ENCODE results near the gene DIPK1A. TPM values are rescaled to one million over a fixed set of nuclear protein-coding genes. Genes with fewer than 3 reads are reported as not detected.

DIPK1A gene
- total RNA-seq, 1 experiment from 2014 or later = 3.8 TPM

DNA sequence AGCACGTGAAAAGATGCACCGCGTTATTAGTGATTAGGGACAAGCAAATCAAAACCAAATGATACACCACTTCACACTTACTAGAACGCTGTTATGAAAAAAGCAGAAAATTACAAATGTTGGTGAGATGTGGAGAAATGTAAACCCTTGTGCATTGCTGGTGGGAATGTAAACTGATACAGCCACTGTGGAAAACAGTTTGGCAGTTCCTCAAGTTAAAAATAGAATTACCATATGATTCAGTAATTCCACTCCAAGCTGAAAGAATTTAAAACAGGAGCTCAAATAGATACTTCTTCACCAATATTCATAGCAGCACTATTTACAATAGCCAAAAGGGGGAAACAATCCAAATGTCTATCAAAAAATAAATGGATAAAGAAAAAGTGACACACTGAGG, 166.1 kb downstream of the DIPK1A start:
- H3K4me2 ChIP-seq (ENCODE audit: insufficient read depth, insufficient read length, low read length) = no peak overlapping the region
- no peak overlapping the region for H3K14ac ChIP-seq (ENCODE audit: insufficient read depth, low read length)
- no peaks in the 10 kb centered on the region for H3K79me1 ChIP-seq (ENCODE audit: insufficient read depth, low read depth, low read length, poor library complexity, severe bottlenecking)
- TF ChIP-seq, protein P1, sequence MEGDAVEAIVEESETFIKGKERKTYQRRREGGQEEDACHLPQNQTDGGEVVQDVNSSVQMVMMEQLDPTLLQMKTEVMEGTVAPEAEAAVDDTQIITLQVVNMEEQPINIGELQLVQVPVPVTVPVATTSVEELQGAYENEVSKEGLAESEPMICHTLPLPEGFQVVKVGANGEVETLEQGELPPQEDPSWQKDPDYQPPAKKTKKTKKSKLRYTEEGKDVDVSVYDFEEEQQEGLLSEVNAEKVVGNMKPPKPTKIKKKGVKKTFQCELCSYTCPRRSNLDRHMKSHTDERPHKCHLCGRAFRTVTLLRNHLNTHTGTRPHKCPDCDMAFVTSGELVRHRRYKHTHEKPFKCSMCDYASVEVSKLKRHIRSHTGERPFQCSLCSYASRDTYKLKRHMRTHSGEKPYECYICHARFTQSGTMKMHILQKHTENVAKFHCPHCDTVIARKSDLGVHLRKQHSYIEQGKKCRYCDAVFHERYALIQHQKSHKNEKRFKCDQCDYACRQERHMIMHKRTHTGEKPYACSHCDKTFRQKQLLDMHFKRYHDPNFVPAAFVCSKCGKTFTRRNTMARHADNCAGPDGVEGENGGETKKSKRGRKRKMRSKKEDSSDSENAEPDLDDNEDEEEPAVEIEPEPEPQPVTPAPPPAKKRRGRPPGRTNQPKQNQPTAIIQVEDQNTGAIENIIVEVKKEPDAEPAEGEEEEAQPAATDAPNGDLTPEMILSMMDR (conservative IDR thresholded peaks at IDR 0.05) = no peak
- WGBS (ENCODE audit: extremely low coverage, insufficient read length, low lambda C conversion rate) = no CpG with 5 or more reads among the region's 4 CpGs
- no peak overlapping the region for H4K8ac ChIP-seq (replicated peaks; ENCODE audit: insufficient read length, low read depth, low read length)
- H2BK5ac ChIP-seq (ENCODE audit: insufficient read length, low read length) = no peak overlapping the region
- no peak overlapping the region for H2BK12ac ChIP-seq (ENCODE audit: insufficient read length, low read depth, low read length)
- H2AFZ ChIP-seq (ENCODE audit: low read length) = no peak overlapping the region
- H3K9me3 Mint-ChIP-seq = no peaks in the 10 kb centered on the region; a peak in 1 of 5 replicates
- no peak overlapping the region for H3K18ac ChIP-seq (ENCODE audit: insufficient read length, low read depth, low read length)
- no peak for DNase-seq
- no peaks in the 10 kb centered on the region for H3K4me1 ChIP-seq (ENCODE audit: insufficient read depth, low read length)
- no peaks in the 10 kb centered on the region for H3K36me3 Mint-ChIP-seq (ENCODE audit: insufficient read depth in 1 of 3, low read depth in 3 of 3)
- H2BK20ac ChIP-seq (ENCODE audit: low read depth, low read length, poor library complexity, severe bottlenecking) = no peak overlapping the region
- no peak overlapping the region for H3K4ac ChIP-seq (ENCODE audit: low read depth, low read length)
- H3K23ac ChIP-seq (ENCODE audit: insufficient read length, low read depth, low read length) = no peak overlapping the region
- no peaks in the 10 kb centered on the region for H4K20me1 ChIP-seq (ENCODE audit: control insufficient read depth, insufficient read depth, insufficient read length)
- H3K27ac Mint-ChIP-seq = no peak overlapping the region
- H2AK5ac ChIP-seq (ENCODE audit: insufficient read length, low read length) = no peak overlapping the region
- H3K4me3 Mint-ChIP-seq = no peak overlapping the region
- no peak overlapping the region for H3K56ac ChIP-seq (ENCODE audit: insufficient read length, low read depth, low read length)
- H3K27ac ChIP-seq (ENCODE audit: insufficient read length, low read depth, low read length) = no peak overlapping the region
- H3T11ph ChIP-seq (ENCODE audit: low read length) = no peak overlapping the region
- H3K4me1 Mint-ChIP-seq = peaks cover 29 to 33% of the 10 kb centered on the region in 2 experiments
- H3K27me3 Mint-ChIP-seq (ENCODE audit: low read depth) = no peaks in the 10 kb centered on the region
- H2BK120ac ChIP-seq (ENCODE audit: low read depth, low read length, poor library complexity, severe bottlenecking) = no peak overlapping the region
- no peak overlapping the region for H4K91ac ChIP-seq (ENCODE audit: insufficient read length, low read depth, low read length)
- H3K9ac ChIP-seq (ENCODE audit: extremely low read depth, insufficient read length, low read length) = no peak overlapping the region
- no peaks in the 10 kb centered on the region for H3K79me2 ChIP-seq (ENCODE audit: insufficient read depth, low read length)
- no peaks in the 10 kb centered on the region for H3K27me3 ChIP-seq (ENCODE audit: insufficient read depth, low read length)
- H4K5ac ChIP-seq (ENCODE audit: insufficient read length, low read depth, low read length) = no peak overlapping the region
- no peak overlapping the region for H2BK15ac ChIP-seq (ENCODE audit: low read depth, low read length)
- no peaks in the 10 kb centered on the region for H3K23me2 ChIP-seq (ENCODE audit: insufficient read length, low read depth, low read length, poor library complexity, severe bottlenecking)
- H3K9me3 ChIP-seq (ENCODE audit: control insufficient read depth, low read depth, low read length) = no peaks in the 10 kb centered on the region

Measured in H9 (cell line).